ENCODE results near the gene ARID3B.
A peak's percentile ranks its signal among the peaks of the same experiment; 100 is the strongest.
"Not testable (repeated sequence)": the region's sequence is repeated elsewhere in the genome, so short reads cannot be mapped to it uniquely, and the experiment has no call there.

ARID3B gene

DNA sequence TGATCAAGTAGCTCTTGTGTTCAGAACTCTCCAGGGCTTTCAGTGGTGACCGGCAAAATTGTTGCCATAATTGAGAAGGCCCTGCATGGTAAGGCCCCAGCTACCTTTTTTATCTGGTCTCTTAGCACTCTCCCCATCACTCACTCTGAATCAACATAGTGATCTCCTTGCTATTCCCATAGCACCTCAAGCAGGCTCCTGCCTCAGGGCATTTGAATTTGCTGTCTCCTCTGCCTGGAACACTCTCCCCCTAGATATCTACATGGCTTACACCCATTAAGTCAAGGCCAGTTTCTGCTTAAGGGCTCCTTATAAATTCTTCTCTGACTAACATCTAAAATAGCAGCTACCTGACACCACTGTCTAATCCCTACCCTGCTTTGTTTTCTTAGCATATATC, 3.3 kb upstream of the ARID3B start:
- no peak for DNase-seq

DNA sequence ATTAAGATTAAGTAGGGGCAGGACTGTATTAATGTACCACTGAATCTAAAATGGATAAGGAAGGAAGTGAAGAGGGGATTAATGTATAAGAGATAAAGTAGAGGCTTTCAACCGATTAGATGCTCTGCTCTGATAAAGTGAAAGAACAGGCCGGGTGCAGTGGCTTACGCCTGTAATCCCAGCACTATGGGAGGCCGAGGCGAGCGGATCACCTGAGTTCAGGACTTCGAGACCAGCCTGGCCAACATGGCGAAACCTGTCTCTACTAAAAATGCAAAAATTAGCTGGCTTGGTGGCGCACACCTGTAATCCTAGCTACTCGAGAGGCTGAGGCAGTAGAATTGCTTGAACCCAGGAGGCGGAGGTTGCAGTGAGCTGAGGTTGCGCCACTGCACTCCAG, 1.5 kb upstream of the ARID3B start:
- not testable (repeated sequence) for DNase-seq

DNA sequence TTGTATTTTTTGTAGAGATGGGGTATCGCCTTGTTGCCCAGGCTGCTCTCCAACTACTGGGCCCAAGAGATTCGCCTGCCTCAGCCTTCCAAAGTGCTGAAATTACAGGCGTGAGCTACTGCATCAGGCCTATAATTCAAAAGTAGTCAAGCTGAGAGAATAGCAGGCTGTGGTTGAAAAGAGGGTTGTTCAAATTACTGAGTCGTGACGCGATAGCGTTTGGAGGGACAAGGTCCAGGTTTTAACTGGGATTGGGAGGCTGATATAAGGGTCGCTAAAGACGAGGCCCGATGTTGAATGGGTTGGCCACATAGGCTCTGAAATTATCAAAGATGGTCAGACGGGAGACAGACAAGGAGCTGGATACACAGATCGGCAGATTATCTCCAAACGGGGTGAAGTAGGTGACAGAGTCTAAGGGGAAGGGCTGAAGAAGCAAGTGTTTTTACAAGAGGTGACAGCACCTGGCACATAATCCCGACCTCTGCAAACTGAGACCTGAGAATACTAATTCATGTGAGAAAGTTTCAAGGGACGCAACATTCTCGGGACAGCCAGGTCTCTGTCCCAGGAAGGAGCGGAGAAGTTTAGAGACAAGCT, 759 bp upstream of the ARID3B start:
- peak; percentile 28 for DNase-seq

DNA sequence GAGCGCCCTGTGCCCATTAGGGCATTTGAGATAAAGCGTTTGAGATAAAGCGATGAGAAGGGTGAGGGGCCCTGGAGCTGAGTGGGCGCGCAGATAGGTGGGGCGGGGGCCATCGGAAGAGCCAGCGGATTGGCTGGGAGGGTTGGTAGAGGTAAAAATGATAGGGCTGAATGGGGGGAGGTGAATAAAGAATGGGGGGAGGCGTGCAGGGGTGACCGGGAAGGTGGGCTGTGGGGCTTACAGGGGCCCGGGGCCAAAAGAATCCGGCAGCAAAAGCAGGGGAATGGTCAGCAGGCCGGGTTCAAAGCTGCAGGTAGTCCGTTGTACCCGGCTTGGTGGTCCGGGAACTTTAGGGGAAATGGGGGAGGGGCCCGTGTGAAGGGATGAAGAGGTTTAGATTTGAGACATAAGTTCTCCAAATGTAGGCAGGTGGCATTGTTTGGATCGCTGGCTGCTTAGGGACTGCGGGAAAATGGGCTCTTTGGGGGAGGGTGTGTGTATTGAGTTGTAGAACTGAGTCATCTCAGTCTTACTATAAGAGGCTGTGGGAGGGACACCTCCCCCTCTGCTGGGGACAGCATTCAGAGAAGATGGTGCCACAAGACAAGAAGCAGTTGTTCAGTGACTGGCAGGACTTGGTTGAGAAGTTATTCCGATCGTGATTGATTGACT, 610 bp downstream of the ARID3B start:
- peak; percentile 58 for DNase-seq

DNA sequence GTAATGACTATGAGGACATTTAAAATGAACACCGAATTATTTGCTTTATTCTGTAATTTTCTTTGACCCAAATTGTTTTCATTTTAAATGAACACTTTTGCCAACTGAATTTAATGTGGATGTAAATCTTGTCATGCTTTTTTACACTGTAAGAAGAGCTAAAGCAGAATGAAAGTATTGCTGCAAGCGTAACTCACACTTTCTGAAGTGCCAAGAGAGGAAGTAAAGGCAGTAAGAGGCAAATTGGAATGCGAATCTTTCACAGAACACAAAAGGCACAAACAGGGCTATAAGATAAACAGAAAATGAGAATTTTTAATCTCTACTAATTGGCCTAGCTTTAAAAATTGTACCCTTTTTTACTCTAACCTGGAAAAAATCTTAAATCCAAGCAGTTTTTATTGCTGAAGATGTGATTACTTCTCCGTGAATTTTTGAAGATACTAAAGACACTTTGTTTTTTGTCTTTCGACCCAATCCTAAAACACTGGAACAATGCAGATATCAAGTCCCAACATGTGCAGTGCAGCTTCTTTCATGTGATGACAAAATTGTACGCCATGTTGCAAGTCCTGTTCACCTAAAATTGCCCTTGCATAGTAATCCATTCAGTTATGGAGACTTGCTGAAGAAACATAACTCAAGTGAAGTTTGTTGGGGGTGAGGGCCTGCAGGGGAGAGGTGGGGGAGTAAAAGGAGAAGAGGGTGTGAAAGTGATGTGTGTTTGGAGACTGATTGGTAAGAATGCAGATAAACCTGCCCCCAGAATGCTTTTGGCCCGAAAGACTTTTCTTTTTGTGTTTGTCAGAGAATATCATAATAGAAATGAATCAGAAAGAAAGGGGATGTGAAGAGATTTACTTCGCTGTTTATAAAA, 1.4 kb downstream of the ARID3B start:
- no peak for DNase-seq

DNA sequence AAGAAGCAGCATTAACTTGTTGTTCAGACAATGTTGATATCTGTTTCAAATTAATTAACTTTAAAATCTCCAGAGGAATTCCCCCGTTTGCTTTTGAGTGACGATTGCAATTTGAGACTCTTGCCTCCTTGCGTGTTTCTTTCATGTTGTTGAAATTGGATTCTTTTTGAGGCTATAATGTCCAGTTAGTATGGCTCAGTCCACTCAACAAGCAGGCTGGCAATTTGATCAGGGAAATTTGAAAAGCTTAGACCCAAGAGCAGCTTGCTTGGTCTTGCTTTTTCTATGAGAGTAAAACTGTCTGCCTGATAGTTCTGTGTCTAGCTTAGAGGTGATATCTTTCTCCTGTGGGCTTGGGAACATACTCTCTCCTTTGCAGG, 2.0 kb downstream of the ARID3B start:
- no peak for DNase-seq

DNA sequence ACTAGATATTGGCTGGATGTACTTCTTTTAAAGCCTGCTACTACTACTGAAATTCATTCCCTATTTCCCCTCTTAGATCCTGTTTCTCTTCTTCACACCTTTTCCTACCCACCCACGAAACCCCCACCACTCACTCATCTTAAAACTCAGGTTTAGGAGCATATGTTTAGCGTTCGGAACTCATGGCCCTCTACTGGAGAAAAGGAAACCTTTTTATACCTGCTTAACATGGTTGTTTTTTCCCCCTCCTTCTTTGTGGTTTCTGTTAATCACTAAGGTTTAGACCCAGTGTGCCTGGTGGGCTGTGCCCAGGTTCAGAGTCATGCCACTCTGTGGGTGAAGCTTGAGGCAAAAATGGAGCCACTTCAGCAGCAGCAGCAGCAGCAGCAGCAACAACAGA, 2.6 kb downstream of the ARID3B start:
- DNase-seq, result no peak

DNA sequence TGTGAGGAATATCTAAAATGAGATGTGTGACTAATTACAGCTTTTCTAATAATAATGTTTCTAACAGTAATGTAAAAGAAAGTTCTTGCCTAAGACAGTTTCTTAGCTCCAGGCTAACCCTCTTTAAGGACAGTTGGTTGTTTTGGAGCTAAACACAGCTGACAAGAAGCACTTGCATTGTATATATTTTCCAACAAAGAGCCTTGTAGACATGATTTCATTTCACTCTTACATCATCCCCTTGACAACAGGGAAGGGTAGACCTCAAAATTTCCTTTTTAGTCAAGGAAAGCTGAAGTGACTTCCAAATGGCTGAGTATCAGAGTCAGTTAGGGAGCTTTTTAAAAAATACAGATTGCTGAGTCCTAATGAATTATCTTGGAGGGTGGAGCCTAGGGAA, 4.1 kb downstream of the ARID3B start:
- no peak for DNase-seq

DNA sequence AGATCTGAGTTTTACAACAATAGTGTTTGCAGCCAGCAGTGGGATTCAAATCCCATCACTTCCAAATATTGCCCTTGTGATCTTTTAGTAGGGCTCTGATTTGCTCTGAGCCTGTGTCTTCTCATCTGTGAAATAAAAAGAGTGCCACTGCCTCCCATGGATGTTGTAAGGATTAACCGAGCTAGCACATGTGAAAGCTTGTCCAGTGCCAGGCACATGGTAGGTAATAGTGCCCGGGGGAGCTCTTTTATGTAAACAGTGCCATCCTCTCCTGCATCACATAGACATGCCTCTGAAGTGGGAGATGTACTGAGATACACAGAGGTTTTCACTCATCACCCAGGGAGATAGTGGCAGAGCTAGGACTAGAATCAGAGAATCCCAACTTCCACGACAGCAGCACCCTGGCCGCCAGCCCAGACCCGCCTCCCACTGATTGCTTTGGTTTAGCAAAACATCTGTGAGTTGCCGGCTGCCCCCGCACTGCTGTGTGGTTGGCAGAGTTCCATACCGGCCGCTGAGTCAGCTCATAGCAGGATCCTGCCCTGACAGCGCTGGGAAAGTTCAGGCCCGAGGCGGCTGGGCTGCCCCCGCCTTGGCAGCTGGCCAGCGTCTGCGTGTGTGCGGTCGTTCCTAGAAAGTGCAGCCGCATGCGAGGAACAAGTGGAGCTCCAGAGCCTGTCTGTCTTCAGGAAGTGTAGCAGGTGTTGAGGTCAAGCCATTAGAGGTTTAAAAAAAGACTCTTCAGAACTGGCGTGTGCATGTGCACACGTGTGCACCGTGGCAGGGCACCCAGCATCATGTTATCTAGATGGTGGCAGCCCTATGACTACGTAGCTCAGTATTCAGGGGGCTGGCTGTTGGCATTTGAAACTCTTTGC, 5.0 kb downstream of the ARID3B start:
- peak; percentile 97 for DNase-seq

DNA sequence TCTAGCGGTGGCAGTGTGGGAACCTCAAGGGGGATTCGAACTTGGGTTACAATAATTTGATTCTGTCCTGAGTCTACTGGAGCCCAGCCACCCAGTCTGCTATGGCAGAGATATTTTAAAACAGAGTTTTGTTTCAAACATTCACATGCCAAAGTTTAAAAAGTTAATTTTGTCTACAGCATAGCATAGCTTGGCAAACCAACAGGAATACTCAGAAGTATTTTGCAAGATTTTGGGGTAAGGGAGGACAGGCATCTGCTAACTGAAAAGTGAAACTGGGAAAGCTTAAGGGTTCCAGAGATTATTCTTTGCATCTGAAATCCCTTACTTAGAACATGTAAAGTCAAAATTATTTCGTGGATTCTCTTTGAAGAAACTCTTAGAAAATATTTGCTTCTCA, 6.6 kb downstream of the ARID3B start:
- DNase-seq, result no peak

DNA sequence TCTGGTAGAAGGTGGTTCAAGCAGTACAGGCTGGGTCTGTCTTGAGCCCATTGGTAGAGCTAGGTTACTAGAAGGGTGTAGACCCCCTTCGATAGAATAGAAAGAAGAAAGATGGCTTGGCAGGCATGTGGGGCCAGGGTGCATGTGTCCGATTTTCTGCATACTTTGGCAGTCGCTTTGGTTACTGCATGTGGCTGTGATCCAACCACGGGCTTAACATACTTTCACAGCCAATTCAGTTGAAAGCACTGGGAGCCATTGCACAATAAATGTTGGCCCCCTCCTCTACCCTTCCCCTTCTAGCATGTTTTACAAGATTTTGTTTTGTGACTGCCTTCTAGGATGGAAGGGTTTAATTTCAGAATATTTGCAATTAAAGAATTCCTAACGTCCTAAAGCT, 7.2 kb downstream of the ARID3B start:
- DNase-seq, result no peak

DNA sequence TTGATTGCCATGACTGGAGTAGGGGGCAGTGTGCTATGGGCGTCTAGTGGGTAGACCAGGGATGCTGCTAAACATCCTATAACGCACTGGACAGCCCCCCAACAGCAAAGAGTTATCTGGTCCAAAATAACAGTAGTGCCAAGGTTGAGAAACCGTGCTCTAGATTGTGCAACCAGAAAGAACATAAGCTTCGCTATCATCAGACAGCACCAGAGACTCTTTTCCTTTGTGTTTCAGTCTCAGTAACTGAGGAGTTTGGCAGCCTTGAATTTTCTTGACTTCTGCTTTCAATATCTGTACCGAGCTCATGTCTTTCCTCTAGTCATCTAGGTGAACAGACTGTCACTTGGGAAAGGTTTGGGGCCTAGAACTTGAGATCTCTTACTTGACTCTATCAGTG, 8.8 kb downstream of the ARID3B start:
- no peak for DNase-seq

DNA sequence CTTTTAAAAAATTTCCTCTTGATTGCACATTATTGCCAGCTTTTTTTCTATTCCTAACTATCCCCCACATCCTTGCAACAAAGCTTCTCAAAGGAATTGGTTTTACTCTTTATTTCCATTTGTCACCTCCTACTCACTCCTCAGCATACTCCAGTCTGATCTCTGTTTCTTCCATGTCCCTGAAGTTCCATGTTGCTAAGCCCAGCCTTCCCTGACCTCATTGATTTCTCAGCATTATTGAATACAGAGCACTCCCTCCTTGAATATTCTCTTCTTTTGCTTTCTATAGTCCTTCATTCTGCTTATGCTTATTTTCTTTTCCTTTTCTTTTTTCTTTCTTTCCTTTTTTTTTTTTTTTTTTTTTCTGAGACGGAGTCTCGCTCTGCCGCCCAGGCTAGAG, 10.7 kb downstream of the ARID3B start:
- no peak for DNase-seq

DNA sequence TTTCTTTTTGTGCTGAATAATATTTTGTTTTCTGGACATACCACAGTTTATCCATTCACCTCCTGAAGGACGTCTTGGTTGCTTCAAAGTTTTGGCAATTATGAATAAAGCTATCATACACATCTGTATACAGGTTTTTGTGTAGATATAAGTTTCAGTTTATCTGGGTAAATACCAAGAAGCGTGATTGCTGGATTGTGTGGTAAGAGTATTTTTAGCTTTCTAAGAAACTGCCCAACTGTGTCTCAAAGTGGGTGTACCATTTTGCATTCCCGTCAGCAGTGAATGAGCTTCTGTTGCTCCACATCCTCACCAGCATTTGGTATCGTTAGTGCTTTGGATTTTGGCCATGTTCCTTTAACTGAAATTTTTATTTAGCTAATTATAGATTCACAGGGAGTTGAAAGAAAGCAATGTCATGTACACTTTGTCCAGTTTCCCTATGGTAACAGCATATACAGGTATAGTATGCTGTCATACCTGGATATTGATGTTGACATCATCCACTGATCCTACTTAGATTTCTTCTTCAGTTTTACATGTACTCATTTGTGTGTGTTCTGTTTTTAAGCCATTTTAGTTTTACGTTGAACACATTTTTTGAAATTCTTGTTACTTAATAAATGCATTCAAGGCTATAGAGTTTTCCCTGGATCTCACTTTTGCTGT, 11.9 kb downstream of the ARID3B start:
- DNase-seq, result no peak

DNA sequence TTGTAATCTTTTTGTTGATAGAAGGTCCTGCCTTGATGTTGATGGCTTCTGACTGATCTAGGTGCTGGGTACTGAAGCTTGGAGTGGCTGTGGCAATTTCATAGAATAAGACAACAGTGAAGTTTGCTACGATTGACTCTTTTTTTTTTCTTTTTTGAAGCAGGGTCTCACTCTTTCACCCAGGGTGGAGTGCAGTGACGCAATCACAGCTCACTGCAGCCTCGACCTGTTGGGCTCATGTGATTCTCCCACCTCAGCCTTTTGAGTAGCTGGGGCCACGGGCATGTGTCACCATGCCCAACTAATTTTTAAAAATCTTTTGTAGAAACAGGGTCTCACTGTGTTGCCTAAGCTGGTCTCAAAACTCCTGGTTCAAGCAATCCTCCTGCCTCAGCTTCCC, 14.2 kb downstream of the ARID3B start:
- DNase-seq, result no peak

DNA sequence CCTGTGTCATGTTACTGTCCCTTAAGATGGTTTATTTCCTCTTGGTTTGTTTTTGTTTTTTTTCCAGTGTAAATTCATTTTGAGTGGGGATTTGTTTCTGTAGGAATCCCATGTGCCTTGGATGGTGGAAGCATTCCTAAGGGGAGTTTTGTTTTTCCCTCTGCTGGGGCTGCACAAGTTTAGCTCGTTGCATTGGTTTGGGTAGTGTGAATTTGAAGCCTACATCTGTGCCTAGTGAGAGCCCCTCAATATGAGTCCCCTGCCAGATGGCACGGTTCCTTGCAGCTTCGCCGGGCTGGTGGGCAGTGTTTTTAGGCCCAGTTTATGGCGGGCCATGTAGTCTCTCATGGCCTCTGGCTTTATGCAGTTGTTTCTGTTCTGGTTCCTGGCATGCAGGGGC, 17.7 kb downstream of the ARID3B start:
- DNase-seq, result no peak

DNA sequence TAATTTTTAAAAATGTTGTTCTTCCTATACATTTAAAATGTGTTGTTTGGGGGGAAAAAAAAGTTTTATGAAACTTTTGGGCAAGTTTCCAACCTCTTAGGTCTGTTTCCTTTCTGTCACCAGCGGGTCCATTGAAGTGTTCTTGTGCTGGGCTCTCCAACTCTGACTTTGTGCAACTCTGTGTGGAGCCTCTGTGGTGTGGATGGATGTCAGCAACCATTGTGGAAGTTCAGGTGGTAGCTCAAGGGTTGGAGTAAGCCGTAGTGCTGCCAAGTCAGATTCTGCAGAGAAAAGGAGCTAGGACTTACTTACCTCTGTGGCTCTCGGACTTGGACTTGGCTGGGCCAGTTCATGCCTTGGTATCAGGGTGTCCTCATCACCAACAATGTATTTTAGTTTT, 22.4 kb downstream of the ARID3B start:
- no peak for DNase-seq

DNA sequence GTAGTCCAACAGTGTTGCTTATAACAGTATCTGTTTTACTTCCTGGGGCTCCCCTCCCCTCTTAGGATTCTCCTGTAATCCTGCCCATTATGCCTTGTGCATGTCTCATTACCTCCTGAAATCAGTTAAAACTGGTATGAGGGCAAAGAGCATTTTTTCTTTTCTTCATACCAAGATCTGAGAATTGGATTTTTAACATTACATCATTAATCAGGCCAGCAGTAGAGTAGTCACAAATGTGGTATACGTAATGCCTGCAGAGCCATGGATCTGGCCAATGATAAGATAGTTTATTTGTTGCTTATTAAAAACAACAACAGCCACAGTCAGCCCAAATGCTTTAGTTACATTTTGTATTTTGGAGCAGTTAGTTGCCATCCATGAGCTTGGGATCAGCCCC, 23.2 kb downstream of the ARID3B start:
- no peak for DNase-seq

DNA sequence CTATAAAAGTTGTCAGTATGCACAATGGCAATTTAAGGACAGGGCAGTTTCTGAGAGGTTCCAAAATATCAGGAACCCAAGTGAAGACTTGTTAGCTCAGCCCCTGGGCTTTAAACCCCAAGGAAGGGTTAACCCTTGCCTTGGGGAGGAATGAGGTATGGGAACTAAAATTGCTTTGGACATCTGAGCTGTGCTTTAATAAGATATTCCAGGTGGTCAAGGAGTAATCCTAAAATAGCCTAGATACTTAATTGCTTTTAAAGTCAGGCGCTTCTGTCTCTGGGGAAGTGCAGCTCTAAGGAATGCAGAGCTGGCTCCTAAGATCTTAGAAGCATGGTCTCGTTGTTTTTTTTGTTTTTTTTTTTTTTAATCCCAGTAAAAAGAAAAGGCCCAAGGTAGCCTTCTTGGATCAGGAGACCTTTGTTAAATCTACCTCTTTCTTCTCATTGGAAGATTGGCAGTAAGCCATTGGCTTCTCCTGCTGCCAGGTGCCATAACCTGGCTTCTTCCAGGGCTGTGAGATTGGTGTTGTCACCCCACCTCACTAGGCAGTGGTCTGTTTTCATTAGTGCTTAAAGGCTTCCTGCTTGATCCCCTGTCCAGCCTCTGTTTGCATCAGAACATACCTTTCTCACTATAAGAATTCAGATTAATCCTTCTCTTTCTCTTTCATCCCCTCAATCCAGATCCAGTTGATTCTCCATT, 24.5 kb downstream of the ARID3B start:
- DNase-seq, result no peak

DNA sequence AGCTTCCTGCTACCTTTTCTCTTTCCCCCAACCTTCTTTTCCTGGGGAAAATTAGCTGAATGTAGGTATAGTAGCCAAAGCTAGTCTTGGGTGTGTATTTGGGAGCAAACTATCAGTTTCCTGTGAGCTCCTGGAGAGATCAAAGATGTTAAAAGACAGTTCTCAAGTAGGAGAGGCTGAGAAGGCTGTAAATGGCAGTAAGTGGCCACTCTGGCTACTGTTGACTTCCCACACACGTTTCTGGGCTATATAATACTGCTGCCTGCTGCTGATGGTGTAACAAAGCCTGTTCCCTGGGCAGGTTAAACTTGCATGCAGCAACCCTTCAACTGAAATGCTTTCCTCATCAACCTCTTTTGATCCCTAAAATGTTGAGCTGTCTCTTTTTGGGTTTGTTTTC, 27.6 kb downstream of the ARID3B start:
- no peak for DNase-seq

DNA sequence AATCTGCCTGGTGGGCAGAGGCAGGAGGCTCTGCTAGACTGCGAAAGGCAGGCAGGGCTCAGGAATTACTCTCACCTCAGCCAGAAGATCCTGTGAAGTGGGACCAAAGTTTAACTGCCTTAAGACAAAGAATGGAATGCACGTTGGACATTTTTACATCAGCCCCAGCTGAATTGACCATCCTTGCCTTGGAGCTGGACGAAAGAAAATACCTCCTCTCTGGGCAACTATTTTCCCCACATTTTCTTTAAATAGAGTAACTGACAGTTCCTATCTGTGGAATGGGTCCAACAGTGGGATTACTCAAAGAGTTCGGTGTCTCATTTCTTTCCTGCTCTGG, 28.7 kb downstream of the ARID3B start:
- no peak for DNase-seq

DNA sequence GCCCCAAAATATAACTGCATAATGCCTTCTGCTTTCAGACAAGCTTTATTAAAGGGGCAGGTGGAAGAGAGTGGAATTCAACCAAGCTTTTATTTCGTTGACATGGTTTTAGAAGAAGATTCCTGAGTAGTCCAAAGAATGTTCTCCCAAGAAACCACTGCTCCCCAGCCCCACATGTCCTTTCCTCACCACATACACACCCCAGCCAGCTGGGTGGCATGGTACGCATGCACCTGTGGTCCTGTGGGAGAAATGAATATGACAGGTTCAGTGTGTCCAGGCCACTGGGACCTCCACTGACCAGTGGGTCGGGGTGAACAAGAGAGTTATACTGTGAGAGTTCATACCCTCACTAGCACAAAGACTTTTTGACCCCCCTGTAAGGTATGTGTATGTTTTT, 30.2 kb downstream of the ARID3B start:
- DNase-seq, result no peak
